Keratinocyte (primary cell): ENCODE results near the gene CNTNAP2. TPM values are rescaled to one million over a fixed set of nuclear protein-coding genes. Genes with fewer than 3 reads are reported as not detected.

Experiments
- DNase-seq: peaks from one replicate; pipeline ENCODE4 v3.0.0-alpha.2; 2011; ENCODE audit warnings: low read depth, missing footprints, low spot score
- FAIRE-seq: peaks from 2 replicates; lab custom pipeline; 2011; peaks lifted over from hg19 to GRCh38; lab: Jason Lieb, UNC
- H2AFZ ChIP-seq: 2 replicates; pipeline ENCODE4 v1.6.0; 2012; ENCODE audit warnings: low read length, control low read depth, inconsistent platforms; ENCODE audit not compliant: control insufficient read depth
- H3K27ac ChIP-seq: 2 replicates; pipeline ENCODE4 v1.5.1; 2011; ENCODE audit warnings: low read length; ENCODE audit not compliant: control insufficient read depth, insufficient read depth
- H3K27me3 ChIP-seq: 3 replicates; pipeline ENCODE4 v1.6.0; 2011; ENCODE audit warnings: low read length; ENCODE audit not compliant: control insufficient read depth, insufficient read depth; ENCODE audit errors: extremely low read depth
- H3K36me3 ChIP-seq, 2 experiments: 2 replicates in 1 of 2; 3 replicates in 1 of 2; pipeline ENCODE4 v1.5.1; 2011; ENCODE audit warnings: low read length in 2 of 2, mild to moderate bottlenecking in 1 of 2; ENCODE audit not compliant: control insufficient read depth in 2 of 2, insufficient read depth in 2 of 2; ENCODE audit errors: extremely low read depth in 1 of 2
- H3K4me1 ChIP-seq: 3 replicates; pipeline ENCODE4 v1.5.1; 2011; ENCODE audit warnings: low read length; ENCODE audit not compliant: control insufficient read depth, insufficient read depth; ENCODE audit errors: extremely low read depth
- H3K4me2 ChIP-seq: 3 replicates; pipeline ENCODE4 v1.6.0; 2011; ENCODE audit warnings: low read depth, low read length; ENCODE audit not compliant: control insufficient read depth, insufficient read depth; ENCODE audit errors: extremely low read depth
- H3K4me3 ChIP-seq, 3 experiments: fragments of 200-600 bp in 1 of 3; sonication (generic) in 1 of 3; 2 replicates in 2 of 3; 3 replicates in 1 of 3; pipeline ENCODE4 v1.5.1; 2011 to 2016; ENCODE audit warnings: low read length in 3 of 3, mild to moderate bottlenecking in 3 of 3, control low read depth in 2 of 3, inconsistent platforms in 1 of 3, low read depth in 1 of 3, mixed read lengths in 1 of 3, mixed run types in 1 of 3, moderate library complexity in 1 of 3; ENCODE audit not compliant: control insufficient read depth in 2 of 3, insufficient read depth in 2 of 3; ENCODE audit errors: extremely low read depth in 1 of 3
- H3K79me2 ChIP-seq: 2 replicates; pipeline ENCODE4 v1.6.0; 2012; ENCODE audit warnings: low read length; ENCODE audit not compliant: control insufficient read depth, insufficient read depth
- H3K9ac ChIP-seq: 3 replicates; pipeline ENCODE4 v1.6.0; 2011; ENCODE audit warnings: low read length; ENCODE audit not compliant: control insufficient read depth, insufficient read depth; ENCODE audit errors: extremely low read depth
- H3K9me1 ChIP-seq: 3 replicates; pipeline ENCODE4 v1.6.0; 2011; ENCODE audit warnings: low read length; ENCODE audit not compliant: control insufficient read depth, insufficient read depth; ENCODE audit errors: extremely low read depth
- H3K9me3 ChIP-seq: 2 replicates; pipeline ENCODE4 v1.5.1; 2012; ENCODE audit warnings: low read depth, low read length; ENCODE audit not compliant: control insufficient read depth
- H4K20me1 ChIP-seq: 3 replicates; pipeline ENCODE4 v1.6.0; 2011; ENCODE audit warnings: low read length; ENCODE audit not compliant: control insufficient read depth, insufficient read depth; ENCODE audit errors: extremely low read depth
- CTCF ChIP-seq, 3 experiments: IDR thresholded peaks in 1 of 3; conservative IDR thresholded peaks in 1 of 3; optimal IDR thresholded peaks in 1 of 3; 2 replicates in 2 of 3; 3 replicates in 1 of 3; pipeline versions ENCODE3 to v1.5.1; 2011; ENCODE audit warnings: low read length in 3 of 3, mild to moderate bottlenecking in 3 of 3, moderate library complexity in 2 of 3, control low read depth in 1 of 3, inconsistent platforms in 1 of 3; ENCODE audit not compliant: insufficient read depth in 2 of 3; ENCODE audit errors: extremely low read depth in 1 of 3
- EZH2 ChIP-seq: IDR thresholded peaks from one replicate; pipeline ENCODE4 v1.6.1; 2012; ENCODE audit warnings: inconsistent platforms, mild to moderate bottlenecking, low read length, moderate library complexity
- dilution Hi-C: fragments of 300-500 bp; cut with MboI; formaldehyde crosslinking; loops from one replicate; pipeline ENCODE4 v1.7.0; 2020; ENCODE audit warnings: low sequenced_read_pairs; ENCODE audit not compliant: extremely low pct_ligation_motif_present
- polyA plus RNA-seq, 5 experiments: library from polyadenylated mRNA; depleted of rRNA in 3 of 5; stranded (reverse) in 3 of 5; stranded (forward) in 1 of 5; unstranded in 1 of 5; fragments of >200 nt; gene quantifications; 1 replicate in 1 of 5; 2 replicates in 3 of 5; 3 replicates in 1 of 5; pipeline versions ENCODE4 v1.2.1 to v1.2.3, GENCODE V29; 2011 to 2012; ENCODE audit warnings: missing spikeins in 2 of 5, low read depth in 1 of 5, low replicate concordance in 1 of 5

The CNTNAP2 gene
- polyA plus RNA-seq, 1 donor (not counting 4 experiments of a cell fraction or from before 2014, with no cell fraction given) = 1.4 TPM

GRCh38 chr7:147153571-147153970 lies 1037.0 kb downstream of the CNTNAP2 start:
- Histone ChIP-seq H3K4me3 (no peak overlapping the region), H2AFZ (no peak overlapping the region), H3K27ac (no peak overlapping the region), H3K4me2 (no peak overlapping the region), H3K27me3 (no peaks in the 10 kb centered on the region), H3K79me2 (no peaks in the 10 kb centered on the region), H3K9me1 (no peaks in the 10 kb centered on the region), H3K9ac (no peak overlapping the region), H3K4me1 (no peaks in the 10 kb centered on the region), H4K20me1 (no peaks in the 10 kb centered on the region), H3K36me3 (no peaks in the 10 kb centered on the region), H3K9me3 (no peaks in the 10 kb centered on the region)
- no peak for TF ChIP-seq EZH2
- no peak for TF ChIP-seq CTCF (optimal IDR thresholded peaks at IDR 0.05 in 1 of 3, IDR thresholded peaks at IDR 0.05 in 1 of 3, conservative IDR thresholded peaks at IDR 0.05 in 1 of 3; ENCODE audit: extremely low read depth in 1 of 3, insufficient read depth in 2 of 3, low read length in 3 of 3)
- FAIRE-seq = no peak
- no peak for DNase-seq
- dilution Hi-C loops = no loop called here

- no peak overlapping the region for H2AFZ ChIP-seq
- no peak for FAIRE-seq
- no peaks in the 10 kb centered on the region for H3K36me3 ChIP-seq
- TF ChIP-seq EZH2 (no peak), CTCF (optimal IDR thresholded peaks at IDR 0.05 in 1 of 3, IDR thresholded peaks at IDR 0.05 in 1 of 3, conservative IDR thresholded peaks at IDR 0.05 in 1 of 3; ENCODE audit: extremely low read depth in 1 of 3, insufficient read depth in 2 of 3, low read length in 3 of 3) (no peak)
- H3K9ac ChIP-seq = no peak overlapping the region
- H3K4me3 ChIP-seq = no peak overlapping the region
- no peaks in the 10 kb centered on the region for H3K9me1 ChIP-seq
- no peaks in the 10 kb centered on the region for H4K20me1 ChIP-seq
- DNase-seq = no peak
- H3K9me3 ChIP-seq = no peaks in the 10 kb centered on the region
- no peak overlapping the region for H3K4me2 ChIP-seq
- H3K27ac ChIP-seq = no peak overlapping the region
- no peaks in the 10 kb centered on the region for H3K79me2 ChIP-seq
- no peaks in the 10 kb centered on the region for H3K4me1 ChIP-seq
- dilution Hi-C loops = no loop called here
- no peaks in the 10 kb centered on the region for H3K27me3 ChIP-seq
Observed at GRCh38 chr7:147161405-147161804, 1044.8 kb downstream of the CNTNAP2 start.
